Right renal cortex interstitium (tissue), 3 donors: ENCODE results near the gene DLGAP1. TPM values are rescaled to one million over a fixed set of nuclear protein-coding genes. Genes with fewer than 3 reads are reported as not detected.

Source experiments
- DNase-seq, 3 donors: peaks; one replicate each; pipeline ENCODE4 v3.0.0-alpha.2; 2013; ENCODE audit warnings: low read depth in 3 of 3, low spot score in 2 of 3
- polyA plus RNA-seq, 3 donors: library from polyadenylated mRNA; unstranded; fragments of 120-200 nt; gene quantifications; one replicate each; pipeline ENCODE4 v1.2.1, GENCODE V29; 2013; ENCODE audit not compliant: insufficient read length in 3 of 3

Gene DLGAP1
- polyA plus RNA-seq, 3 donors, result 4.3 to 5.8 (median 4.8) TPM

DNA sequence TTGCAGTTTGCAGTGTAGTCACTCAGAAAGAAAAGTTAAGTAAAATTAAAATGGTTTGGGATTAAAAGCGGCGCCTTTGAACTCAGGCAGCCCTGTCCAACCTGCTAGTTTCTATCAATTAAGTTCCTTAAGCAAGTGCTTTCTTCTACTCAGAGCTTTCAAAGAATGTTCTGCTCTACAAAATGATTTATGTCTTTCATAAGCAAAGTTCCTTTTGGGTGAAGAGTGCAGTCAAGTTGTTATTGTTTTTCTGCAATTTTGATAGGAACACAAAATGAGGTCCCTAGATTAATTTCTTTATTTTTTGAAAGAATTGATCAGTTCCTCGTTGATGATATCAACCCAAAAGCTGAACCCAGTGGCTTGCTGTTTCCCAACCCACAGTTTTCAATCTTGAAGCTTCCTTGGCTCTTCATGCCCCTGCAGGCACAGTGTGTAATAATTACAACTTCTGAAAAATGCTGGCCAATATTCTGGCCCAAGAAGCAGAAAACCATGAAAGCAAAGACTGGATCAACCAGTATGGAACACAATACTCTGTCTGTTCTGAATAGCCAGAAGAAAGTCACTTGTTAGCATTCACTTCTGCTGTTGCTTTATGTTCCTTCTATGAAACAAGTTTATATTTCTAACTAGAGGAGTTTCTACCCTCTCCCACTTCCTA, 916.0 kb downstream of the DLGAP1 start:
- no peak for DNase-seq

DNA sequence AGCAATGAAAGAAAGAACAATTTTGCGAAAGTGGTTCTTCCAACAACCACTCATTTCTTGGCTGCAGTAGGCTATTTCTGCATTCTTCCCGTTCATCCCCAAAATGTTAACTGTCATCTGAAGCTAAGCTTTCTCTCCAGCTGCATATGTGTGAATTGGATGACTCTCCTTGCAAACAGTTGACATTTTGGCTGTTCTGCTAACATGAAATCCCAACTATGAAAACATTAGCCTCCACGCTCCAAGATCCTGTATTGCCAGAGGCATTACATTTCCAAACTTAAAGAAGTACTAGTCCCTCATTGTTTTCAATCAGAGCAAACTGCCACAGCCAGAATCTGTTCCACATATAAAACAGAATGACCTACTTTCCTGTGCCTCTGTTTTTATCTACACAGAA, 916.7 kb downstream of the DLGAP1 start:
- no peak for DNase-seq

DNA sequence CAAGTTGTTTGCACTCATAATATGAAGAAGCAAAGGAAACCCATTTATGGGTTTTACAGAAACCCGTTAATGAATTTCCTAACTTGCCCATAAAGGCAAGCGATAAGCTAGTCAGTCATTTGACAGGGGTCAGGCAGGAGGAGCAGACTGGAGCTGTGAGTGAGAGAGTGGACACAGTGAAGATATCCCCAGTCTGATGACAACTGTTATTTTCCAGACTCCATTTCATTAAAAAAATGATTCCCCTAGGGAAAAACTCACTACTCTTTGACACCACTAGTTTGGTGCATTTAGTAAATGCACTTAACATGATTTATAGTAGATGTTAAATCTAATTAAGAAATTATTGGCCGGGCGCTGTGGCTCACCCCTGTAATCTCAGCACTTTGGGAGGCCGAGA, 924.3 kb downstream of the DLGAP1 start:
- DNase-seq, result no peak

DNA sequence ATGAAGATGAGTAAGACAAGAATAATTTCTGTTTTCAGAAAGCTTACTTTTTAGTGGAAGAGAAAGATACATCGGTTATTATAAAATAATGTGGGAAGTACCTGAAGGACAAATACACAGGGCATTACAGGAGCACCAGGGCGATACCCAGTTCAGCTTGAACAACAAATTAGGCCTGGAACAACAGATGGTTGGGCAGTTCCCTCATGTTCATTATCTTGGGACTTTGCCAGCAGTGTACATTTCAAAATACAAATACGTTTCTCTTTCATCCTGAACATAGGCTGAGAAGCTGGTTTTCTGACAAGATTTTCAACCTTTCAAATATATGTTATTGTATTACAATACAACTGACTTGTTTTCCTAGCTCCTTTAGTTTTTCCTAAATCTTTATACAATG, 925.5 kb downstream of the DLGAP1 start:
- no peak for DNase-seq

DNA sequence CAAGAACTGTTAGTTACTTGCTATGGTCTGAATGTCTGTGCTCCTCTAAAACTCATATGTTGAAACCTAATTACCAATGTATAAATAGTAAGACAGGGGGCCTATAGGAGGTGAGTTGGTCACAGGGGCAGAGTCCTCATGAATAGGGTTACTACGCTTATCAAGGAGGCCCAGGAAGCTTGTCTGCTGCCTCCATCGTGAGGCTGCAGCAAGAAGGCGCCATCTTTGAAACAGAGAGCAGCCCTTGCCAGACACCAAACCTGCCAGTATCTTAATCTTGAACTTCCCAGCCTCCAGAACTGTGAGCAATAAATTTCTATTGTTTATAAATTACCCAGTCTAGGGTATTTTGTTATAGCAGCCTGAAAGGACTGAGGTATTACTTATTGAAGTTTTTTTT, 926.0 kb downstream of the DLGAP1 start:
- DNase-seq, result no peak

DNA sequence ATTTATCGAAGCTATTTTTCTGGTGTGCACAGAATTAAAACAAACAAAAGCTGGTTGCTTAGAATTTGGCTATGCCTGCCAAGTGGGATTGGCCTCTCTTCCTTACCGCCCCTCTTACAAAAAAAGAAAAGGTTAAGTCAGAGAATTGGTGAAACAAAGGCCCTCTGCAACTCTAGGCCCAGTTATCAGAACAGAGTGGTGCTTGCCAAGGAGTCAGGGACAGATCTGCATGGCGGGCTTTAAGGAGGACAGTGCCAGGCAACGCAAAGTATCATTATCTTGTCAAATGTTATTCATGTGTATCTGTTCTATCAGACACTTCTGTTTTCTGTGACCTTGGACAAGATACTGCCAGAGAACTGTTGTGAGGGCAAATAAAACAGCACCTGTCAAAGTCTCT, 926.9 kb downstream of the DLGAP1 start:
- no peak for DNase-seq

DNA sequence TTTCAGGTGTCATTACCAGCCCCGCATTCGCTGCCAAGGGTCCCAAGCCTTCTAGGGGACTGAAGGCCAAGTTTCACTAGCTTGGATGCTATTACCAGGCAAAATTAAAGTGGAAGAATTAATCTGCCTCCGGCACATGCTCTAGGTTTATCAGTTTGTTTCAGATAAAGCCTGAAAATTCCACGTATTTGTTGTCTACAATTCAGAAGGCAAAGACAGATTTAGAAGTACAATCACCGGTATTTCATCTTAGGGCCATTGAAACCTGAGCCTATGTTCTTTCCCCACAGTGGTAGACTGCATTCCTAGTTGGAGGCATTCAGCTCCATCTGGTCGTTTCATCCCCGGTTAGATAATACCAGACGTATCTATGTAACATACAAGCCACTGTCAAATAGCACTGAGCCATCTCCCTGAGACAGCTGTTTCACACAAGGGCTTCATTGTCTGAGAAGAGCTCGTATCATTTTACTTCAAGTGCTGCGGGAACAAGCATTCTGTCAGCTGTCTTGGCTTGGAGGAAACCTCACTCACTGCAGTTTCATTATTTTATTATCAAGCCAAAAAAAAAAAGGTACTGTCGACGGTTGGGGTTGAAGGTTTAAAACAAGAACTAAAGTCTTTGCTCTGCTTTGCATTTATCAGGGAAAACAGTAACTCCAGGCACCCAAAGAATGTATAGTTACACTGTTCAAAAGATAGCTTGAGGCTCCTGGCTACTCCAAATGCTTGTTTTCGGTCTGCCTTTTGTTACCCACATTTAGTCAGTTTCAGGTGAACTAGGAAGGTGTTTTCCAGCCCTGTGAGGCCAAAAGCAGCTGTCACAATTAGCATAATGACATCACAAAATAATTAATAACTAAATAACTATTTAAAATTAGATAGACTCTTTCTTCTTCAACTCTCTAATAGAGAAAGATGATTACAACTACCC, 928.4 kb downstream of the DLGAP1 start:
- no peak for DNase-seq

DNA sequence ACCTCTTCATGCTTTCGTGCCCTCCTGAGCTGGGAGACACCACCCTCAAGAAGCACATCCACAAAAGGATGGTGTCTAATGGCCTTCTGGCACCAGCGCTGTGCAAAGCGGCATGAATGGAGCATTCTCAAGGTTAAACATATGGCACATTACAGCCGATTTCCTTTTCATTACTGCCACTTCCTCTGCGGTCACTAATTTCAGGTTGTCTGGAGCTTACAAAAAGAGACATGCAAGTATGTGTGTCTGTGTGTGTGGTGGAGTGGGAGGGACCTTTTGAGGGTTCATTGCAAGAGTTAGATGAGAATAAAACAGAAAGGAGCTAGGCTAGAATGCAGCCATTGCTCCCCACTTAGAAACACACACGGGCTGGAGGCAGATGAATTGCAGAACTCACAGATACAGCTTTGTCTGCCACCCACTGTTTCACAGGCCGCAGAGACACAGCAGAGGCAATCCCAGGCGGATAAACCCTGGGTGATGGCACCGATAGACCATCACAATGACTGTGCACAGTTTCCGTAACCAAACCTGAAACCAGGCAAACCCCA, 929.2 kb downstream of the DLGAP1 start:
- DNase-seq, result no peak

DNA sequence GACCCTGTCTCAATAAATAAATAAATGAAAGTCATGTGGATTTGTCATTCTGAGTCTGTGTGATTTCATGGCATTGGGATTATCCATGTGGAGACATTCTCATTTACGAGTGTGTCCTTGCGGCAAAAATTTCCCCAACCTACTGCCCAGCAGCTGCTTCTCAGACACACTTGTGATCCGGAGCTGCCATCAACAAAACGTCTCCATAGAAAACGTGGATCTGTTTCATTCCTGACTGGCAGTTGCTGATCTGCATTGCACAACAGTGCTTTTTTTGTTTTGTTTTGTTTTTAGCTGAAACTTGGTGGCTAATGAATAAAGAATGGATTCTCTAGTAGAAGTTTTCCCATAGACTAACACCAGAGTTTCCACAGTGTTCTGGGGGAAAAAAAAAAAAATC, 930.4 kb downstream of the DLGAP1 start:
- DNase-seq, result no peak

DNA sequence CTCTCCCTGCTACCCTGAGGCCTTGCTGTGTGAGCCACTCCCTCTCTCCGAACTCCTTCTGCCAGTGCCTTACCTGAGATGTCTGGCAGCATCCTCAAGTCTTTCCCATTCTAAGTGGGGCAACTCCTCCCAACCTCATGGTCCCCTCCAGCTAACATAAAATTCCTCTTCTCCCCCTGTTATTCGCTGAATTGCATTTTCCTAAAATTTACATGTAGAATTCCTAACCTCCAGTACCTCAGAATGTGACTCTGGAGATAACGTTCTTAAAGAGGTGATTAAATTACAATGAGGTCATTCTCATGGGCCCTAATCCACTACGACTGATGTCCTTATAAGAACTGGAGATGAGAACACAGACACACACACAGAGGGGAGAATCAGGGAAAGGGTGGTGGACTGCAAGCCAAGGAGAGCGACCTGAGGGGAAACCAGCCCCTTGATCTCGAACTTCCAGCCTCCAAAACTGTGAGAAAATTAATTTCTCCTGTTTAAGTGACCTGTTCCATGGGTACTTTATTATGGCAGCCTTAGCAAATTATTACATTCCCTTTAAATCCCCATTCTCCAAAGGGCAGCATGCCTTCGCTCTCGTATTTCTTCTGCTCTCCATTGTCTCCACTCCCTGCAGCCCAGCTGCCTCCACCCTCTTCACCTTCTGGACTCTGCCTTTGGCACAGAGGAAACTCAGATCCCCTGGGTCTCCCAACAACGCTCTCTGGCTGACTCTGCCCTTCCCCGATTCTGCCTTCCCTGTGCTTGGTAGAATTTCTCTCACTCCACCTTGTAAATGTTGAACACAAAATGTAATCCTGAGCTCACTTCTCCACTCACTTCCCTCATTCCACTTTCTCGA, 934.6 kb downstream of the DLGAP1 start:
- no peak for DNase-seq

DNA sequence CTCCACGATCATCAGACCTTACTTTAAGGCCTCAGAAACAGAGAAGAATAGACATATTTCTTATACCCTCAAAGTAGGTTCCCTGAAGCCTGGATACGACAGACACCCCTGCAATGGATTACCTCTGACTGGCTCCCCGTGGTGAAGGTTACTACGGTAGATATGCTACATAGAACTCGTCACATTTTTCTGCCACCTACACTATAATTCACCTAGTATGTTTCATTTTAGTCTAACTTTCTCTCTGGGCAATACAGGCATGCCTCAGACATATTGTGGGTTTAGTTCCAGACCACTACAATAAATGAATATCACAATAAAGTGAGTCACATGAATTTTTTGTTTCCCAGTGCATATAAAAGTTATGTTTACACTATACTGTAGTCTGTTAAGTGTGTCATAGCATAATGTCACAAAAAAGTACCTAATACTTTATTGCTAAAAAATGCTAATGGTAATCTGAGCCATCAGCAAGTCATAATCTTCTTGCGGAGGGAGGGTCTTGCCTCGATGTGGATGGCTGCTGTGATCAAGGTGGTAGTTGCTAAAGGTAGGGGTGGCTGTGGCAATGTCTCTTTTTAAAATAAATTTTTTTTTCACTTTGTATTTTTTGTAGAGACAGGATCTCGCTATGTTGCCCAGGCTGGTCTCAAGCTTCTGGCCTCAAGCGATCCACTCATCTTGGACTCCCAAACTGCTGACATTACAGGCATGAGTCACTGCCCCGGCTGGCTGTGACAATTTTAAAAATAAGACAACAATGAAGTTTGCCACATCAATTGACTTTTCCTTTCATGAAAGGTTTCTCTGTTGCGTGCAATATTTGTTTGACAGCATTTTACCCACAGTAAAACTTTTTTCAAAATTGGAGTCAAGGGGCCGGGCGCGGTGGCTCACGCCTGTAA, 940.5 kb downstream of the DLGAP1 start:
- DNase-seq, result no peak

DNA sequence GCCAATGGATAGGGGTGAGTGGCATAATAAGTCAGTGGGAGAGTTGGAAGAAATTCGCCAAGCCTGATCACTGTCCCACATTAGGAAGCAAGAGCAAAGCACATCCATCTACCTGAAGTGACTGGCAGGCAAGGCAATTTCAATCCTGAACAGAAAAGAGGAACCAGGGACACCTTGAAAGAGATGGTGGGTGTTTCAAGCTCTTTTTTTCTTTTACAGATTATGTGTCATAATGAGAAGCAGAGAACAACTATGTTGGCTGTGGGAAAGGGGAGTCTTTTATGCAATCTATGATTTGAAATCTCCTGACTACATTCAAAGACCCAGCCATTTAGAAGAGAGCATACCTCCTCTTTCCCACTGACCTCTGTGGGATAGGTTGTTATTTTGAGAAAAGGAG, 941.6 kb downstream of the DLGAP1 start:
- DNase-seq, result no peak

DNA sequence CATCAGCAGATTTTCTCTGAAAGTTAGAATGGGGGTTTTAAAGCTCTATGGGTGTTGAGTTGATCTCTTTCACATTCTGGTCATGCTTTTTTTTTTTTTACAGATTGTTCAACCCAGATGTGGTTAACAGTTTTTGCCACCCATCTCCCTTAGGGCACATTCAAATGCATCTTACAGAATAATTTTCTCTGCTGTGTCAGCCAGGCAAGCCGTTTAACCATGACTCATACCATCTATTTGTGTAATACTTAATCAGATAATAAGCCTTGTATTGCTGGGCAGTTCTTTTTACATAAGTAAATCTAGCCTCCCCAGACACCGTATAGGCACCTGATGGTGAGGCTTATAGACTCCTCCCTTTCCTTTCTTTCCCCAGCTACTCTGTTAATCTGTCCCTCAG, 943.1 kb downstream of the DLGAP1 start:
- DNase-seq, result no peak

DNA sequence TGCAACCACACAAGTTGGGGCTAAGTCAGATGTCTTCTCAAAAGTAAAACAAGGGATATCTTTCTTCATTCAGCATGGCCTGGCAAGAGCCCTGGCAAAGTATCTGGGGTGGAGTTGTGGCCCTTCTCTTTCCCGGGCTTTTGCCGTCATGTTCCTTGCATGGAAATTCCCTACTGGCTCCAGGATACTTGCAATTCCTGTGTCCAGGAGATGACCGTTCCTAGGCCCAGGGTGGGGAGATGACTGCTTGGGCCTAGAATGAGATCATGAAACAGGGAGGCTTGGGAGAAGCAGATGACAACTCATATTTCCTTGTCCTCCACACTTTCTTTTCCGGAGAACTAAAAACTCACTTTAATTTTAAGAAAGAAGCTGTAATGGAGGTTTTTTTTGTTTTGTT, 944.2 kb downstream of the DLGAP1 start:
- DNase-seq, result no peak

DNA sequence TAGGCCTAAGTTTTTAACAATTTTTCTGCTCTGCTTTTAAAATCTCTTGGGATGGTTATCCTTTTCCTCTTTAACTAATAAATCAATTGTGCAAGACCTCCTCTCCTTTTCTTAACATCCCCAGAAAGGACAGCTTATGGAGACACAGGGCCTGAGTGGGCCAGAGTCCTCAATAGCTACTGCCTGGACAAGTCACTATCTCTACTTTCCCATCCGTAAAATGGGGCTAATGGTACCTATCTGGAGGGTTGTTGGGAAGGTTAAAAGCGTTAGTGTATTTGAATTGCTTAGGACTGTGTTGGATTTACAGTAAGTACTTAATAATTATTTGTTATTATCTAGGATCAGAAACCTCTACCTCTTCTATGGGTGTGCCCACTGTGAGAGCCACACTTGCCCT, 945.1 kb downstream of the DLGAP1 start:
- no peak for DNase-seq

DNA sequence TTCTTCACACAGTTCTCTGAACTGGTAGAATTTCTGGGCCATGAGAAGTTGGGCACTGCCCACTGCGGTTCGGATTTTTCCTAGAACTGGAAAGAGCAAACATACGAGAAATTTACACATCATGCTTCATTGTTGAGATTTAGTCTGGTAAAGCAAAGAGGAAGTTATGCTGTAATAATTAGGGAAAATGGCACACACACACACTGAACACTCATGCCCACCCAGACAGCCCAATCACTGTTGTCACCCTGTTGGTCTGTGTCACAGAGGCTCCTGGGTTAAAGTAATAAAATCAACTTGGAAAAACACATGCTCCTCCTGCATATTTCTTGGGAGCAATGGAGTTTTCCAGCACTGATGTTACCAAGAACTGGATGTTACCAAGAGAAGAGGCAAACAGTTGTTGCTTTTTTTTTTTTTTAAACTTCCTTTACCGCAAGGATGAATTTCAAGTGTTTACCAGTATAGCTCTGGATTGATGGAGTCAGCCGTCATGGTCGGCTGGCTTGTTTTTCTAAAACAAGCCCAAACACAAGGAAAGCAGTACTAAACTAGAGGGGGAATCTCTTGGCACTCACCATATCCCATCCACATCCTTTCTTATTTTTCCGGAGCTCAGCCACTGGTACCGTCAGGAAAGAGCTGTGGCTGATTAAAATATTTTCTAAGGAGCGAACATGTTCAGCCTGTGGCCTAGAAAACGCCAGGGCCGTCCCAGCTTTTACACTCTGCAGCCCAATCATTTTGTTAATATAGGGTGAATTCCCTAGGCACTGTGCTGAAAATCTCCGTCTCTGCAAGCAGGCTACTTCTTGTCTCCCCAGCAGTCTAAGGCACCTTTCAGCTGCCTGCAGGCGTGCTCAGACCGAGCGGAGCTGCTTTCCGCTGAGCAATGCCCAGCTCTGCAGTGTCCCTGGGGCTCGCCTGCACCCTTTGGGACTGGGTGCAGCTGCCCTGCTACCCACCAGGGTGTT, 946.2 kb downstream of the DLGAP1 start:
- DNase-seq, result no peak

DNA sequence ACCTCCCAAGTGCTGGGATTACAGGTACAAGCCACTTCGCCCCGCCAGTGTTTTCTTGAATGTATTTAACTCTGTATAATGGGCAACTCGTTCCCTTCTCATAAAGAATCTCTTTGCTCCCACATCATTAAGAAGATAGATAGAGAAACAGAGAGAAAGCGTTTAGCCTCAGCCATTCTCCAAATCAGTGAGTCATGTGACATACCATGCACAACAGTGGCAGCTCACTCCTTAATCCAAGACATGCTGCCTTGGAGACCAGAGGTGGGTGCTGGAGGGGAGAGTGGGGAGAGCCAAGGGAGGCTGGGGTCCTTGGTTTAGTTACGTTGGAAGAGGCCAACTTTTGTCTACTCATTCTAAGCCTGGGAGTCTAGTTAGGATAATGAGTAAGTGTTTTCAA, 950.5 kb downstream of the DLGAP1 start:
- DNase-seq, result no peak

DNA sequence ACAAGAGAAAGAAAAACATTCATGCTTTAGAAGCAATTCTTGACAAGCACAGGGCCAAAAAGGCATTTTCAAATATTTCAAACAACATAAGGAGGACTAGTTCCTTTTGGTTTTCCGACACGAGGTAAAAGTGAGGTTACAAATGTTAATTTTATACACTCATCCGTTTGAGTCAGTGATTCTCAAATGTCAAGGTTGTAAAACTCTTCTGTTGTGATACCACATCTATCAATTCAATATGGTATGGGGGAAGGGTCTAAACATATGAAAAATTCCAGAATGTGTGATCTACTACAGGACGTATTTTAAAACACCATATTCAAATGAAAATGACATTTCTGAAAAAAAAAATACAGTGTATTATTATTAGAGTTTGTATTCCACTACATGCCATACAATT, 952.5 kb downstream of the DLGAP1 start:
- no peak for DNase-seq

DNA sequence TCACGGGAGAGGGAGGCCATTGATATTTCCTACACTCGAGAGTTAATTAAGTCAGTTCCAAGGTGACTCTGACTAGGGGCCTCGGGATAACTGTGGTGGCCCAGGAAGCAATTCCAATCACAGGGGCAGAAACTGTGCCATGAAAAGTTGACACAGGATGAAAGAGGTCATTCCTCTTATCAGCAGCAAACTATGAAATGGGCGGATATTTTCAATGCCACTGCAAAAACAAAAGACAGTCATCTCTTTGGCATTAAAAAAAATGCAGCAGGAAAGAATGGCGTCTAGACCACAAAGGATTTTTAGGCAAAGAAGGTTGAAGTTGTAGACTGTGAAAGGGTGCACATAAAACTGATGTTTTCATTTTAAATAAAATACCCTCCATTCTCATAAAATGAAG, 955.1 kb downstream of the DLGAP1 start:
- DNase-seq, result no peak
